ENCODE measurements around the gene ZNF592.
A peak's percentile ranks its signal among the peaks of the same experiment; 100 is the strongest.
"Not testable (repeated sequence)": the region's sequence is repeated elsewhere in the genome, so short reads cannot be mapped to it uniquely, and the experiment has no call there.

ZNF592 gene

DNA sequence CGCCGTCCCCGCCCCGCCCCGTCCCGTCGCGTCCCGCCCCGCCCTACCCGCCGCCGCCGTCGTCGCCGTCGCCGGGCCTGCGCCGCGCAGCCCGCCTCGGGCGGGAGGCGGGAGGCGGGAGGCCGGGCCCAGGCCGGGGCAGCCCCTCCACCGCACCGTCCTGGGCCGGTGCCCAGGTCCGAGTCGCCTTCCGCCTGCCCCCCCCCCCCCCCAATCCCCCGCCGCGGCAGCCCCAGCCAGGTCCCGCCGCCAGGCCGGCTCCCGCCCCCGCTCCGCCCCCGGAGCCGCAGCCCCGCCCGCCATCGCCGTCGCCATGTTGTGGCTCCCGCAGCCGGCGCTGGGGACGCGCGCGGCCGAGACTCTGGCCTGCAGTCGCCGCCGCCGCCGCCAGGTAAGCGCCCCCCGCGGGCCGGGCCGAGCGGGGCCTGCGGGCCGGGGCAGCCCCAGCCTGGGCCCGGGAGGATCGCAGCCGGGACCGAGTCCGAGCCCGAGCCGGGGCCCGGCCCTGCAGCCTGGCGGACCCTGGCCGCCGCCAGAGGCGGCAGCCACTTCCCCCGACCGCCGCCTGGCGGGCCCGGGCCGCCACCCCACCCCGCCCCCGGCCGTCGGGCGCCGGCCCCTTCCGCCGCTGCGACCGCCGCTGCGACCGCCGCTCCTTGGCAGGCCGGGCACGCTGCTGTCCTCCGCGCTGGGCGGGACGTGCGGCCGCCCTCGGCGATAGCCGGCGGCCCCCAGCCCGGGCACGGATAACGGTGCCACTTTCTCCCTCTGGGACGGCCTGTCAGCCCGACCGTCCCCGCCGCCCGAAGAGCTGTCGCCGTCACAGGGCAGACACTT lies at the start of gene ZNF592:
Gene ZNF592 (plus strand): TSS at position 319 of the 837 bp plus-strand sequence. CDS start 34,084 bp downstream, outside the sequence.
- peak; percentile 47 for DNase-seq (ENCODE audit: low read depth, low spot score)

DNA sequence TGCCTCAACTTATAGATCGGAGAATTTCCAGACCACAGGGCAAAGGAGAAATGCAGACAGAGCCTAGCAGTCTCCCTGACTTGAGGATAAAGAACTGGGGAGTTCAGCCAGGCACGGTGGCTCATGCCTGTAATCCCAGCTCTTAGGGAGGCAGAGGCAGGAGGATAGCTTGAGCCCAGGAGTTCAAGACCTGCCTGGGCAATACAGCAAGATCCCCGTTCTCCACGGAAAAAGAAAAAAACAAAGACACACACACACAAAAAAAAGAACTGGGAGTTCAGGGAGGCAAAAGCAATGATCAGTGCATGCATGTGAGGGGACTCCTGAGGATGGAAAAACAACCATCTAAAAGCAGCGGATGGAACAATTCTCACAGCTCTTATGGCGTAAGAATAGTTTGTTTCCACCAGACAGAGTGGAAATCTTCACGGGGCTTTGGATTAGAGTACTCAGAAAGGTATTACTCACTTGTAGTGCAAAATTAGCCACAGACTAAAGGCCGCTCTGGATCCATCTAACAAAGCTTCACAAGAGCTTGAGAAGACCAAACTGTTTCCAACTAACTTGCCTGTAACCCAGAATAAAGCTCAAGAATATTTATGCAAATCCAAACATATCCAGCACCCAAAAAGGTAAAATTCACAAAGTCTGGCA lies 48.7 kb upstream of the ZNF592 start:
- no peak for DNase-seq (ENCODE audit: low read depth, low spot score)

GRCh38 chr15:84702961-84703482 lies 45.4 kb upstream of the ZNF592 start:
- no peak for DNase-seq (ENCODE audit: low read depth, low spot score)

DNA sequence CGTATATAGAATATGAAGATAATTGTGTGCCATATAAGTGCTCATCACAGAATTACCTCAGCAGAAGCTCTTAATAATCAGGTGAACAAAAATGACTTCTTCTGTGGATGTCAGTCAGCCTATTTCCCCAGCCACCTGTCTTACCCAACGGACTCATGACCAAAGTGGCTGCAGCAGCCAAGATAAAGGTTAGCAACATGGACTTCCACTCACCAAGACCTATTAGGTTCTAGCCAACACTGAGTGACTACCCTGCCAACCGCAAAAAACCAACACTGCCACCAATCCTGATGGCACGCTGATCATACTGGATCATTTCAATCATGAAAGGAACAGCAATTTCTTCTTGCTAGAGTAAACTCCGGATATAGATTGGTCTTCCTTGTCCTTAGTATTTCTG lies 44.6 kb upstream of the ZNF592 start:
- DNase-seq (ENCODE audit: low read depth, low spot score) = no peak

DNA sequence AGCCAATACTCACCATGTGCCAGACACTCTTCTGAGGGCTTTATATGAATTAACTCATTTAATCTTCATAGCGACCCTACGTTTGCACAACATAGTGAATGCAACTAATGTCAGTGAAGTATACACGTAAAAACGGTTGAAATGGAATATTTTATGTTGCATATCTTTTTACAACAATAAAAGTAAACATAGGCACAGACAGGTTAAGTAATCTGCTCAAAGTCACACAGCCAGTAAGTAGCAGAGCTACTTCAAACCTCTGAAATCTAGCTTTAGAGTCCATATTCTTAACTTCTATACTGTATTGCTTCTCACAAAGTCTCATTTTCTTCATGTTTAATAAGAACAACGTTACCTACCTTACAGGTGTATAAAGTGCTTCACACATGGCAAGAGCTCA lies 34.0 kb upstream of the ZNF592 start:
- no peak for DNase-seq (ENCODE audit: low read depth, low spot score)

DNA sequence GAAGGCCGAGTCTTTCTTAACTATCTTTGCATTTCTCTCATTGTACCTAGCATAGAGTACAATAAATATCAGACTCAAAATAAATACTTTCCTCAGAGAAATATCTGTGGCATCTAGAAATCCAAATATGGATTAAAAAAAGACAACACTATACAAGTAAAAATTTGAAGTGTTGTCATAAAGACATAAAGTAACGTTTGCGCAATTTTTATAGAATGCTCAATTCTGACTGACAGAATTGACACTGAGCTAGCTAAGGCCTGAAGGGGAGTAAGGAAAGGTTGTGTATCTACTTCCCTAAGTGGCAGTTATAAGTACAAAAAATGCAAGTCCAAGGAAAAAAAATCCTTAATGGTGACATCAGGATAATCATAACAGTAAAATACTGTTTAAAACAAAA lies 33.6 kb upstream of the ZNF592 start:
- DNase-seq (ENCODE audit: low read depth, low spot score) = no peak

DNA sequence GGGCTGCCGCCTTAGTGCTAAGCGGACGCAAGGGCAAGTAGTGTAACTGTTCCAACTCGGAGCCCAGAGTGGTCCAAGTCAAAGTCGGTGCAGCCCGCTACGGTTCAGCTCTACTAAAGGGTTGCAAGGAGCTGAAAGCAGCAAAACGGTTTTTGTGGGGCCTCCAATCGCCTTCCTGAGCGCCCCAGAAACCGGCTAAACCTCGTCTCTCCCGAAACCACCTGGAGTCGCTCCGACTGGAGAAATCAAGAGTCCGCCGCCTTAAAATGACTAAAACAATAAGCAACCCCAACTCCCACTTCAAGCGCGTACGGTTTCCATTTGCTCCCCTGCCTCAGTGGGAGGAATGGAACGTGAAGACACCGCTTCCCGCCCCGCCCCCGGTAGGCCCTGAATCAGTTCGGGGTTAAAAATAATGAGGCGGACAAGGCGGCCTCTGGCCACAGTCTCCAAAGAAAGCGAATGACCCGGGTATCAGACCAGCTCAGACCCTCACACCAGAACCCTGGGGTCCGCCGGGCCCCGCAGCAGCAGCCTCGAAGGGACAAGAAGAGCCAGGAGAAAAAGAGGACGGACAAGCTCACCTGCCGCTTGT lies 32.9 kb upstream of the ZNF592 start:
- DNase-seq (ENCODE audit: low read depth, low spot score) = no peak

DNA sequence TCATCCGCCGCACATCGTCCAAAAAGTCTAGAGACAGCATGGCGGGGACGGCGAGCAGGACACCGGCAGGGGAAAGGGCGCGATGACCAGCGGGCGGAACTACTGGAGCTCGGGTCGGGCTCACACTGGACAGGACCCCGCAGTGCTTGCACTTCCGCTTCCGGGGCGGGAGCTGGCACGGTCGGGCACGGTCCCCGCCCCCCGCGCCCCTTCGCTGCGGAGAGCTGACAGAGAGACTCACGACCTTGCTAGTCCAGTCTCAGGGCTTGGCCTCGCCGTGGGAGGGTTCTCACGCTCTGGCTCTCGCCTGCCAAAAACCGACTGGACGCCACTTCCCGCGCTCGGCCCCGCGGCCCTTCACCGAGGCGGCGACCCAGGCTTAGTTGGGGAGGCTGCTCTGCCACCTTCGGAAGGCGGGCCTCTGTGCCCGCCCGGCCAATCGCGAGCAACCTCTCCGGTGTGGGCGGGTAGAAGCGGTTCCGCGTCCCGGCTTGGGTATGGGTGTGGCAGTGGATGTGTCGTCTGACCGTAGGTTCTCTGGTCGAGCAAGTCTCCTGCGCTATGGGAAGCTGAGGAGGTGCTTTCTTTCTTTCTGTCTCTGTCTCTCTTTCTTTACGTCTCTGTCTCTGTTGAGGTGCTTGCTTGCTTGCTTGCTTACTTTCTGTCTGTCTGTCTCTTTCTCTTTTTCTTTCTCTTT lies 32.2 kb upstream of the ZNF592 start, which contains the start of gene SEC11A:
Gene SEC11A (minus strand): TSS at position 104 of the 697 bp plus-strand sequence. CDS start 64 bp downstream, at position 40.
- peak; percentile 77 for DNase-seq (ENCODE audit: low read depth, low spot score)

DNA sequence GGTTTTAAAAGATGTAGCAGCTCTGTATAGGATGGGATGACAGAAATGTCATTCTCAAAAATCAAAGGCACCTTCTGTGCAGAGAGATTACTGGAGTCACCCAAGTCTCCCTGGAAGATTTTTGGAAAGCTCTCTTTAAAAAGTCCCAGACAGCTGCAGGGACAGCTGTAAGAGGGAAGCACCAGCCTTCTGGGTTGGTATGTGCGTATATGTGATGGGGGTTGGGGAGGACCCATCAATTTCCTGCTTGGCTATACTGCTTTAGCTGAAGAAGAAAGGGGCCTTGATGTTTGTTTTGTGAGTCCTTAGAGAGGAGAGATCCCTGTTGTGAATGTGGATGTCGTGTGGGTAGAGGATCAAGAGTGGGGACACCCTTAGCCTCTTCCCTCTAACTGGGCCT lies 27.0 kb upstream of the ZNF592 start:
- DNase-seq (ENCODE audit: low read depth, low spot score) = no peak

GRCh38 chr15:84722628-84723027 lies 25.8 kb upstream of the ZNF592 start:
- no peak for DNase-seq (ENCODE audit: low read depth, low spot score)

DNA sequence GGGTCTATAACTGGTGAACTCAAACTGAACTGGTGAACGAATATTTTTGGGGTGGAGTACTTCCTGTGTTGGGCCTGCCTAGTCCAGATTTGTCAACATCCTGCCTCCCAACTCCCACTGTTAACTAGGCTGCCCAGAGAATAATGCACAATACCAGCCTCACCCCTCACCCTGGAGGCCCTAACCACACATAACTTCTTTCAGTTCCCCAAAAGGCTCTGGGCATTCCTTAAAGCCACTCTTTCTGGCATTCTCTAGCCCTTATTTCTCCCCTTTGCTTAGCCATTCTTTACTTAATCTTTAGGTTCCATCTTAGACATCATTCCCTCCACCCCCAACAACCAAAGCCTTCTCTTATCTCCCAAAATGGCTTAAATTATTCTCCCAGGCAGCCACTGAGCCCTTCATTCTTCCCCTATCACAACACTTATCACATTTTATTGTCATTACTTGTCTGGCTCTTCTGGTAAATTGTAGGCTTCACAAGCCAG lies 23.3 kb upstream of the ZNF592 start:
- no peak for DNase-seq (ENCODE audit: low read depth, low spot score)

- no peak for DNase-seq (ENCODE audit: low read depth, low spot score)
Measured at GRCh38 chr15:84727429-84727828, 21.0 kb upstream of the ZNF592 start.

GRCh38 chr15:84731774-84732173 lies 16.6 kb upstream of the ZNF592 start:
- DNase-seq (ENCODE audit: low read depth, low spot score) = no peak

DNA sequence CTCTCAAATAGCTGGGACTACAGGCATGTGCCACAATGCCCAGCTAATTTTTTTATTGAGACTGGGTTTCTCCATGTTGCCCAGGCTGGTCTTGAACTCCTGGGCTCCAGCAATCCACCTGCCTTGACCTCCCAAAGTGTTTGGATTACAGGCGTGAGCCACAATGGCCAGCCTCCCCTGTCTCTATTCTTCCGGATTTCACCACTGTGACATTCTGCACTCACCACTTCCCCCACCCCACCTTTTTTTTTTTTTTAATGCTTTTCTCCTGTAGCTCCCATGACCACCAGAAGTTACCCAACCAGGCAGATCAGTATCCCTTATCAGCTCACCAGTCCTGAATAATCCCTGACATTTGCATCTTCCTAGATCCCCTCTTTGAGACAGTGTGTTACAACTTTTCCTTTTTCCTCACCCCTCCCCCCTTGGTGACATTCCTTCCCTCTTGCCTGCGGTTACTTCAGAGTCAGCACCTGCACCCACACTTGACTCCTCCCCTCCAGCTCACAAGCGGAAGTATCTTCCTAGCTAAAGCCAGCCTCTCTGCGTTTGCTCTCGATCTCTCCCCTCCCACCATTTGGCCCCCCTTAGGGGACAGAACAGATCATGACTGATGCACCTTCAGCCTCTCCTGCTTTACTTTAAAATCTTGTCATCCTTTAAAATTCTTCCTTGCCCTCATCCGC lies 13.5 kb upstream of the ZNF592 start:
- DNase-seq (ENCODE audit: low read depth, low spot score) = no peak

GRCh38 chr15:84735480-84736061 lies 12.8 kb upstream of the ZNF592 start:
- DNase-seq (ENCODE audit: low read depth, low spot score) = not testable (repeated sequence)

- DNase-seq (ENCODE audit: low read depth, low spot score) = peak; percentile 52
Measured at GRCh38 chr15:84736375-84736774, 12.0 kb upstream of the ZNF592 start.

DNA sequence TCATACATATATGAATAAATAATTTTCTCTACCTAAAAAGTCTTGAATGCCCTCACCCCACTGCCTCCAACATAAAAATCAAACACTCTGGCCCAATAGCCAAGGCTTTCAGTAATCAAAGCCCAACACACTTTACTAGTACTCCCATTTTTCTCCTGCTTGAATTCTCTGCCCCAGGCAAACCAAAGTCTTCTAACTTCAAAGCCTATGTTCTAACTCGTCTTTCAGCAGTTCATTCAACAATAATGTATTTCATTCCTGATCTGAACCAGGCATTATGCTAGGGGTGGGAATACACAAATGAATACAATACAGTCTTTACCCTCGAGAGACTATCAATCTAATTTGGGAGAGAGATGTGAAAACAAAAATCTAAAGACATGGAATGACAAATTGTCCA lies 11.4 kb upstream of the ZNF592 start:
- DNase-seq (ENCODE audit: low read depth, low spot score) = no peak

DNA sequence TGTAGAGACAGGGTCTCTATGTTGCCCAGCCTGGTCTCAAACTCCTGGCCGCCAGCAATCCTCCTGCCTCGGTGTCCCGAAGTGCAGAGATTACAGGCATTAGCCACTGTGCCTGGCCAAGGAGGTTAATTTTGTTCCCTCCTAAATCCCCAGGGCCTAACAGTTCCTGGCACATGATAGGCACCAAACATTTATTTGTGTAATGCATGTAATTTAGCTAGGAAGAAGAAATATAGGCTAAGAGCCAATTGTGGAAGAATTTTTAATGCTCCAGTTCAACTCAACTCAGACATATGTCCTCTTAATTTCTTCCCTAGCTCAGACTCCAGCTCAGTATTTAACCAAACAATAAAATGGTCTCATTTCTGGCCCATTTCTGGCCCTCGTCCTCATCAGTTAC lies 7.7 kb upstream of the ZNF592 start:
- DNase-seq (ENCODE audit: low read depth, low spot score) = no peak

- no peak for DNase-seq (ENCODE audit: low read depth, low spot score)
Measured at GRCh38 chr15:84741121-84741520, 7.3 kb upstream of the ZNF592 start.

GRCh38 chr15:84747416-84748273 lies 747 bp upstream of the ZNF592 start:
- DNase-seq (ENCODE audit: low read depth, low spot score) = peak; percentile 21

Measured in activated naive CD8-positive, alpha-beta T cell treated with anti-CD3 and anti-CD28 coated beads, Interleukin-2, amount 50 U/mL, for 16 hours (primary cell).